NCI-H2171 treated with DMSO at 0.1 percent for 48 hours (cell line): Measurements from ENCODE around the gene MAPK6.
"Not testable (repeated sequence)": the region's sequence is repeated elsewhere in the genome, so short reads cannot be mapped to it uniquely, and the experiment has no call there.

Source experiments
- DNase-seq: peaks from one replicate; lab custom pipeline; 2025; lab: John Stamatoyannopoulos, UW

Gene MAPK6

GRCh38 chr15:52042051-52042851 is 23.2 kb downstream of the MAPK6 start:
- DNase-seq: no peak

GRCh38 chr15:52045795-52046298 is 26.8 kb downstream of the MAPK6 start:
- DNase-seq: not testable (repeated sequence)

GRCh38 chr15:52046552-52046951 is 27.5 kb downstream of the MAPK6 start:
- not testable (repeated sequence) for DNase-seq

- DNase-seq: no peak
These were observed 31.4 kb downstream of the MAPK6 start for GRCh38 chr15:52050416-52050815.

GRCh38 chr15:52052066-52052935 is 33.3 kb downstream of the MAPK6 start:
- no peak for DNase-seq

GRCh38 chr15:52054381-52054780 is 35.4 kb downstream of the MAPK6 start:
- DNase-seq: no peak

- DNase-seq: not testable (repeated sequence)
These were observed 35.8 kb downstream of the MAPK6 start for GRCh38 chr15:52054858-52055257.

- DNase-seq: no peak
These were observed 37.0 kb downstream of the MAPK6 start for GRCh38 chr15:52056001-52056400.

- DNase-seq: no peak
These were observed 37.5 kb downstream of the MAPK6 start for GRCh38 chr15:52056496-52056895.

GRCh38 chr15:52057996-52058395 is 39.0 kb downstream of the MAPK6 start:
- no peak for DNase-seq

- DNase-seq: no peak
These were observed 41.5 kb downstream of the MAPK6 start for GRCh38 chr15:52060501-52060900.

GRCh38 chr15:52066842-52067544 is 48.0 kb downstream of the MAPK6 start:
- no peak for DNase-seq

- no peak for DNase-seq
These were observed 48.5 kb downstream of the MAPK6 start for GRCh38 chr15:52067545-52067926.

GRCh38 chr15:52068004-52068615 is 49.1 kb downstream of the MAPK6 start:
- DNase-seq: no peak

- no peak for DNase-seq
These were observed 50.5 kb downstream of the MAPK6 start for GRCh38 chr15:52069559-52069958.

- no peak for DNase-seq
These were observed 52.6 kb downstream of the MAPK6 start for GRCh38 chr15:52071570-52071969.

- DNase-seq: no peak
These were observed 58.1 kb downstream of the MAPK6 start for GRCh38 chr15:52076889-52077781.

GRCh38 chr15:52078197-52078875 is 59.3 kb downstream of the MAPK6 start:
- DNase-seq: no peak

- DNase-seq: peak; percentile 24
These were observed 60.1 kb downstream of the MAPK6 start for GRCh38 chr15:52078876-52079700.
